ENCODE results near the gene LRRC14B.

DNA sequence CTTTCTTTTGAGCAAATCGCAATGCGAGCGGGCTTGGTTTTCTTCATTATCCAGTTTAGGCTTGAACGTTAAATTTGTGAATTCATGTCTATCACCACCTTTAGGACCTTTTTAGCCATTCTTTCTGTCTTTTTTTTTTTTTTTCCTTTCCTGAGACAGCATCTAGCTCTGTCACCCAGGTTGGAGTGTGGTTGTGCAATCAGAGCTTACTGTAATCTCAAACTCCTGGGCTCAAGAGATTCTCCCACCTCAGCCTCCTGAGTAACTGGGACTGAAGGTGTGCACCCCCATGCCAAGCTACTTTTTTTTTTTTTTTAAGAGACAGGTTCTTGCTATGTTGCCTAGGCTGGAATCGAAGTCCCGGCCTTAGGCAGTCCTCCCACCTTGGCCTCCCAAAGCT, 39.2 kb upstream of the LRRC14B start:
- TF ChIP-seq, protein P1, sequence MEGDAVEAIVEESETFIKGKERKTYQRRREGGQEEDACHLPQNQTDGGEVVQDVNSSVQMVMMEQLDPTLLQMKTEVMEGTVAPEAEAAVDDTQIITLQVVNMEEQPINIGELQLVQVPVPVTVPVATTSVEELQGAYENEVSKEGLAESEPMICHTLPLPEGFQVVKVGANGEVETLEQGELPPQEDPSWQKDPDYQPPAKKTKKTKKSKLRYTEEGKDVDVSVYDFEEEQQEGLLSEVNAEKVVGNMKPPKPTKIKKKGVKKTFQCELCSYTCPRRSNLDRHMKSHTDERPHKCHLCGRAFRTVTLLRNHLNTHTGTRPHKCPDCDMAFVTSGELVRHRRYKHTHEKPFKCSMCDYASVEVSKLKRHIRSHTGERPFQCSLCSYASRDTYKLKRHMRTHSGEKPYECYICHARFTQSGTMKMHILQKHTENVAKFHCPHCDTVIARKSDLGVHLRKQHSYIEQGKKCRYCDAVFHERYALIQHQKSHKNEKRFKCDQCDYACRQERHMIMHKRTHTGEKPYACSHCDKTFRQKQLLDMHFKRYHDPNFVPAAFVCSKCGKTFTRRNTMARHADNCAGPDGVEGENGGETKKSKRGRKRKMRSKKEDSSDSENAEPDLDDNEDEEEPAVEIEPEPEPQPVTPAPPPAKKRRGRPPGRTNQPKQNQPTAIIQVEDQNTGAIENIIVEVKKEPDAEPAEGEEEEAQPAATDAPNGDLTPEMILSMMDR (IDR thresholded peaks at IDR 0.05 in 4 of 5, conservative IDR thresholded peaks at IDR 0.05 in 1 of 5), result no peak
- TF ChIP-seq POLR2A (IDR thresholded peaks at IDR 0.05), result no peak
